Measurements from ENCODE around the gene ZNF212. TPM values are rescaled to one million over a fixed set of nuclear protein-coding genes. Genes with fewer than 3 reads are reported as not detected.

Gene ZNF212
- total and polyA plus RNA-seq, 12 donors = 3.6 to 5.9 (median 4.8) TPM

GRCh38 chr7:149280661-149281507 is 41.4 kb downstream of the ZNF212 start:
- Histone ChIP-seq H3K27ac (no peak overlapping the region), H3K9me3 (no peaks in the 10 kb centered on the region), H3K27me3 (no peaks in the 10 kb centered on the region), H3K4me1 (peaks cover 0 to 15% (median 5%) of the 10 kb centered on the region in 9 donors), H3K36me3 (peaks cover 0 to 67% (median 28%) of the 10 kb centered on the region in 9 donors), H3K4me3 (no peak overlapping the region)
- no peak for TF ChIP-seq CTCF (IDR thresholded peaks at IDR 0.05)
- DNase-seq = no peak
- ATAC-seq = no peak
- 92 to 94% methylated on average over 8 of the region's 8 CpGs for WGBS, 2 donors
- intact Hi-C loops (cut with DNase I) = no loop called here

DNA sequence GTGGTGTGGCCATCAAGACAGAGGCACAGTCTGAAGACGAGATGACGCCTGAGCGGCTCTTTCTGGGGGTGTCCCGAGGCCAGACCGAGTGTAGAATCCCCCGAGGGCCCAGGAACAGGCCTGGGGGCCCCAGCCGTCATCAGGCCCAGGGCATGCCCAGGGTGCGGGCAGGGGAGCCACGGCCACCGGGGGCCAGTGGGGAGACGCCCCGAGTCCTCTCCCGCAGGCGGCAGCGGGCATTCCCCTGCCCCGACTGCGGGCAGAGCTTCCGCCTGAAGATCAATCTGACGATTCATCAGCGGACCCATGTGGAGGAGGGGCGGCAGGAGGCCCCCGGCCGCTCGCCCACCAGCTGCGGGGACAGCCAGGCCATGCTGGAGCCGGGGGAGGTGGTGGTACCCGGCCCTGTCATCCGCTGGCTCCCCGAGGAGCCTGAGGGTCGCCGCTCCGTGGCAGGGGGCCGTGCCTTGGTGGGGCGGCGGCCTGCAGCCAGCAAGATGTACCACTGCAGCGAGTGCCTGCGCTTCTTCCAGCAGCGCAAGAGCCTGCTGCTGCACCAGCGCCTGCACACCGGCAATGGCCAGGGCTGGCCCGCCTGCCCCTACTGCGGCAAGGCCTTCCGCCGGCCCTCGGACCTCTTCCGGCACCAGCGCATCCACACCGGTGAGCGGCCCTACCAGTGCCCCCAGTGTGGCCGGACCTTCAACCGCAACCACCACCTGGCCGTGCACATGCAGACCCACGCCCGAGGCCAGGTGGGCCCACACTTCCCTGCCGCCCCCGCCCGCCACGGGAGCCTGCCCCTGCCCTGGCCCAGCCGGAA is 42.3 kb downstream of the ZNF212 start:
- ATAC-seq = no peak
- no peak for TF ChIP-seq CTCF (IDR thresholded peaks at IDR 0.05)
- no peak overlapping the region for H3K27ac ChIP-seq
- DNase-seq = no peak
- intact Hi-C loops (cut with DNase I) = no loop called here
- peaks cover 0 to 18% (median 8%) of the 10 kb centered on the region in 9 donors for H3K4me1 ChIP-seq
- H3K36me3 ChIP-seq = peaks cover 0 to 59% (median 23%) of the 10 kb centered on the region in 9 donors
- no peaks in the 10 kb centered on the region for H3K27me3 ChIP-seq
- 96 to 97% methylated on average over 59 of the region's 59 CpGs for WGBS, 2 donors
- H3K4me3 ChIP-seq = no peak overlapping the region
- H3K9me3 ChIP-seq = no peaks in the 10 kb centered on the region

- WGBS, 2 donors = 86% methylated on average over 5 of the region's 5 CpGs
These were observed 42.8 kb downstream of the ZNF212 start for GRCh38 chr7:149282331-149282655.

More at GRCh38 chr7:149282331-149282655, 42.8 kb downstream of the ZNF212 start:
- Histone ChIP-seq H3K9me3 (no peaks in the 10 kb centered on the region), H3K4me1 (peaks cover 0 to 18% (median 8%) of the 10 kb centered on the region in 9 donors), H3K4me3 (no peak overlapping the region), H3K36me3 (peaks cover 0 to 55% (median 19%) of the 10 kb centered on the region in 9 donors), H3K27me3 (no peaks in the 10 kb centered on the region), H3K27ac (no peak overlapping the region)
- DNase-seq = no peak
- no peak for TF ChIP-seq CTCF (IDR thresholded peaks at IDR 0.05)
- intact Hi-C loops (cut with DNase I) = no loop called here
- no peak for ATAC-seq

Data from heart right ventricle (tissue), 16 donors.